Umbilical cord (tissue), 2 donors: ENCODE data around the gene SCAF1. TPM values are rescaled to one million over a fixed set of nuclear protein-coding genes. Genes with fewer than 3 reads are reported as not detected.

Experiments used
- DNase-seq: peaks from one replicate; pipeline ENCODE4 v3.0.0-alpha.2; 2015; ENCODE audit warnings: low spot score
- total RNA-seq: library from RNA; depleted of rRNA; stranded (reverse); fragments of >200 nt; gene quantifications from one replicate; pipeline ENCODE4 v1.2.3, GENCODE V29; 2014; ENCODE audit warnings: low replicate concordance; ENCODE audit not compliant: insufficient read depth

The SCAF1 gene, protein sequence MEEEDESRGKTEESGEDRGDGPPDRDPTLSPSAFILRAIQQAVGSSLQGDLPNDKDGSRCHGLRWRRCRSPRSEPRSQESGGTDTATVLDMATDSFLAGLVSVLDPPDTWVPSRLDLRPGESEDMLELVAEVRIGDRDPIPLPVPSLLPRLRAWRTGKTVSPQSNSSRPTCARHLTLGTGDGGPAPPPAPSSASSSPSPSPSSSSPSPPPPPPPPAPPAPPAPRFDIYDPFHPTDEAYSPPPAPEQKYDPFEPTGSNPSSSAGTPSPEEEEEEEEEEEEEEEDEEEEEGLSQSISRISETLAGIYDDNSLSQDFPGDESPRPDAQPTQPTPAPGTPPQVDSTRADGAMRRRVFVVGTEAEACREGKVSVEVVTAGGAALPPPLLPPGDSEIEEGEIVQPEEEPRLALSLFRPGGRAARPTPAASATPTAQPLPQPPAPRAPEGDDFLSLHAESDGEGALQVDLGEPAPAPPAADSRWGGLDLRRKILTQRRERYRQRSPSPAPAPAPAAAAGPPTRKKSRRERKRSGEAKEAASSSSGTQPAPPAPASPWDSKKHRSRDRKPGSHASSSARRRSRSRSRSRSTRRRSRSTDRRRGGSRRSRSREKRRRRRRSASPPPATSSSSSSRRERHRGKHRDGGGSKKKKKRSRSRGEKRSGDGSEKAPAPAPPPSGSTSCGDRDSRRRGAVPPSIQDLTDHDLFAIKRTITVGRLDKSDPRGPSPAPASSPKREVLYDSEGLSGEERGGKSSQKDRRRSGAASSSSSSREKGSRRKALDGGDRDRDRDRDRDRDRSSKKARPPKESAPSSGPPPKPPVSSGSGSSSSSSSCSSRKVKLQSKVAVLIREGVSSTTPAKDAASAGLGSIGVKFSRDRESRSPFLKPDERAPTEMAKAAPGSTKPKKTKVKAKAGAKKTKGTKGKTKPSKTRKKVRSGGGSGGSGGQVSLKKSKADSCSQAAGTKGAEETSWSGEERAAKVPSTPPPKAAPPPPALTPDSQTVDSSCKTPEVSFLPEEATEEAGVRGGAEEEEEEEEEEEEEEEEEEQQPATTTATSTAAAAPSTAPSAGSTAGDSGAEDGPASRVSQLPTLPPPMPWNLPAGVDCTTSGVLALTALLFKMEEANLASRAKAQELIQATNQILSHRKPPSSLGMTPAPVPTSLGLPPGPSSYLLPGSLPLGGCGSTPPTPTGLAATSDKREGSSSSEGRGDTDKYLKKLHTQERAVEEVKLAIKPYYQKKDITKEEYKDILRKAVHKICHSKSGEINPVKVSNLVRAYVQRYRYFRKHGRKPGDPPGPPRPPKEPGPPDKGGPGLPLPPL
- total RNA-seq, result 7.9 TPM

DNA sequence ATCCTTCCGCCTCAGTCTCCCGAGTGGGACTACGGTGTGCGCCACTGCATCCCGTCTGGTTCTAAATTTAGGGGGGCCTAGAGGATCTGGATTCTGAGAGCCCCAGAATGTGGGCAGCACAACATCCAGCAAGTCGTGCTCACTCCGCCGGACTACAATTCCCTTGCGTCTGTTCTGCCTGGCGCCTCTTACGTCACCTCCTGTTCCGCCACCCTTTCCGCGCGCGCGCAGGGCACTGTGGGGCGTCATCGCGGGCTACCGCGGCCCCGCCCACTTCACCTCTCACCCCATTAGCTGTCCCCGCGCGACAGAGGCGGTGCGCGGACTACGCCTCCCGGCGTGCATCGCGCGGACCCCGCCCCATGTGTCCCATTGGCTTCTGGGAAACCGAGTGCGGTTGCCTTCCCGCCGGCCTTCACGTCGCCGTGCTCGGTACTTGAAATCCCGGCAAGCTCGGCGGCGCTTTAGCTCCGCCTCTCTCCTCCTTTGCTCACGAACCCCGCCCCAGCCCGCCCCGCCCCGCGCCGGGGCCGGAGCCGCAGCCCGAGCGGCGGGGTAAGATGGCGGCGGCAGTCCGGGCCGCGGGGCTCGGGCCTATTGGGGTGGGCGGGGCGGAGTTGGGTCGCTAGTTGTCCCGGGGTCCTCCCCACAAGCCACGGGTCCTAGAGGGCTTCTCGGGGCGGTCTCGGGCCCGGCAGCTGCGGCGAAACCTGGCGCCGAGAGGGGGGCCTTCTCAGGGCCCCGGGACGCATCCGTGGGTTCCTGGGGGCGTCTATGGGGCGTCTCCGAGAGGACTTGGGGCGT is at the start of gene SCAF1:
TSS of gene SCAF1 (plus strand) at position 522 of the 804 bp plus-strand sequence. CDS start 2,818 bp downstream, outside the sequence.
- DNase-seq, result peak; percentile 99

DNA sequence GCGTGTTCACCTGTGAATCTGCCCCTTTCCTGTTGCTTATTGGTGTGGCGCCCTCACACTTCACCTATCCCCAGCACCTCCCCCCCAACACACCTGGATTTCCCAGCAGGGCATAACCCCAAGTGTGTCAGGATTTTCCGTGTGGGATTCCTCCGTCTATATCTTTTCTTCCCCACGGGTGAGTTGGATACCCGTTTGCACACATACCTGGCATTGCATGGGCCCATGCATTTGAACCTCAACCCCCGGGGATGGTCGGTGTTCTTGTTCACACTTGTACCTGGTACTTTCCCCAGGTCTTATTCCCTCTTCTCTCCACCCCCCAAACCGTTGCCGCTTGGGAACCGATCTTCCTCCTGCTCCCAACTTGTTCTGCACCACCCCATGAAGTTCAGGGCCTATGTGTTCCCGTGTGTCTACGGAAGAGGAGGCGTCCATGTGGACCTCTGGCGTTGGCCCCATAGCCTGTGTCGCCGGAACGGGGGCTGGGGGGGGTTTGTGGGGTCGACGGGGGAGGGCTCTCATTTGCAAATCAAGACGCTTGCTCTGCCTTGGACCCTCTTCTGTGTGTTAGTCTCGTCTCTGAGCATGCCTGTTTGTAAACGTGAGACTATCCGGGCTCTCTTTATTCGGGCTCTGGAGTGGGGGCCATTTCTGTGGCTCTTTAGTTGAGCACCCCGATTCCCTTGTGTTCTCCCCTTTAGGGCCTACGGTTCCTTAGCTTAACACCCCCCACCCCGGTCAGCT is 49.4 kb upstream of the SCAF1 start:
- DNase-seq, result peak; percentile 25

DNA sequence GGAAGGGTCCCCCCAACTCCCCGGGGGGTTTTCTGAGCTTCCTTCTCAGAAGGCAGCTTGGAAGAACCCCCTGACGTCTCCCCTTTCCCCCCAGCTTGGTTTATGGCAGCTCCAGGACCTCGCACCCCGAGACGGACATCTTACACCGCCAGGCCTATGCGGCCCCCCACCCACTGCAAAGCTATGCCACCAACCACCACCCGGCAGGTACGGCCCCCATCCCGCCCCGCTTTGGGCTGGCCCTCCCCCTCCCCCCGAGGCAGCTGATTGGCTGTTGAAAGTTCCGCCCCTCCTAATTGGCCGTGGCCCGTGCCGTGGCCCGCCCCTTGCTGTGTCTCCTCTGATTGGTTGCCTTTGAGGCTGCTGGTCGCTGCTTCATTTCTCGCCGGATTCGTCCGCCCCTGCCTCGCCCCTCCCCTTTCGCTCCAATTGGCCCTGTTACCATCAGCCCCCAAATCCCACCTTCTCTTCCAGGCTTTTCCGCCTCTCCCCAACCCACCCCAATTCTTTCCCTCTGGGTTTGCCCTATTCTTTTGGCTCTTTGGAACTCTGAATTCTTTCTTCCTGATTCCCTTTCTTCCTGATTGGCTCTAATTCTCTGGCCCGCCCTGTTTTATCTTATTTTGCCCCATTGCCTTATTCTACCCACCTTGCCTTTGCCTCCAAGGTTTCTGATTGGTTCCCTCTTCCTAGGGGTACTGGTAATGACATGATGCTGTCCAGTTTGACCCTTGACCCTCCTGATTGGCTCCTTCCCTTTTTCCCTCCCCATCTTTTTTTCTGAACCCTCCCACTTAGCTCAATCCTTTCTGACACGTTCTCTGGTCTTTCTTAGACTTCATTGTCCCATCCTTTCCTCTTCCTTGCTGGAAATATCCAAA is 48.5 kb upstream of the SCAF1 start:
- DNase-seq, result peak; percentile 94

DNA sequence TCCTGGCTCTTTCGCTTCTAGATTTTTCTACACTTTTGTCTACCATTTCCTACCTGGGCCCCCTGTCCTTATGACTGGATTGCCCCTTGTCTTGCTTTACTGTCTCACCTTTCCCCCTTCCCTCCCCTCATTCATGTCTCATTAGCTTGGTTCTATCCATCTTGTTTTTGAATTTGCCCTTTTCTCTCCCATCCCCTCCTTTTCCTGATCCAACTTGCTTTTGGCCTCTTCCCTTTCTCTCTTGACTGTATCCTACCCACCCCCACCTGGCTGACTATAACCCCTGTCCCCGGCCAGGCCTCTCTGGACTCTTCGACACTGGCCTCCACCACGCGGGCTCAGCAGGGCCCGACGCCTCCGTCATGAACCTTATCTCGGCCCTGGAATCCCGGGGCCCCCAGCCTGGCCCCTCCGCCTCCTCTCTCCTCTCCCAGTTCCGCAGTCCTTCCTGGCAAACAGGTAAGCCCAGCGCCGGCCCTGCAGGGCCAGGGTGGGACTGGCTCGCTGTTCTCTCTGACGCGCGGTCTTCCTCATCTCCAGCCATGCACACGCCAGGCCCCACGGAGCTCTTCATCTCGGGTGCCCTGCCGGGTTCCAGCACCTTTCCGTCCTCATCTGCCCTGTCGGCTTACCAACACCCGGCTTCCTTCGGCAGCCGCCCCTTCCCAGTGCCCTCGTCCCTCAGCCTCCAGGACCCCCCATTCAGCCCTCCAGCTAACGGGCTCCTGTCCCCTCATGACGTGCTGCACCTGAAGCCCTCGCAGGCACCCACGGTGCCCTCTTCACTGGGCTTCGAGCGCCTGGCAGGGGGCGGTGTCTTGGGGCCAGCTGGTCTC is 47.6 kb upstream of the SCAF1 start:
- DNase-seq, result no peak

DNA sequence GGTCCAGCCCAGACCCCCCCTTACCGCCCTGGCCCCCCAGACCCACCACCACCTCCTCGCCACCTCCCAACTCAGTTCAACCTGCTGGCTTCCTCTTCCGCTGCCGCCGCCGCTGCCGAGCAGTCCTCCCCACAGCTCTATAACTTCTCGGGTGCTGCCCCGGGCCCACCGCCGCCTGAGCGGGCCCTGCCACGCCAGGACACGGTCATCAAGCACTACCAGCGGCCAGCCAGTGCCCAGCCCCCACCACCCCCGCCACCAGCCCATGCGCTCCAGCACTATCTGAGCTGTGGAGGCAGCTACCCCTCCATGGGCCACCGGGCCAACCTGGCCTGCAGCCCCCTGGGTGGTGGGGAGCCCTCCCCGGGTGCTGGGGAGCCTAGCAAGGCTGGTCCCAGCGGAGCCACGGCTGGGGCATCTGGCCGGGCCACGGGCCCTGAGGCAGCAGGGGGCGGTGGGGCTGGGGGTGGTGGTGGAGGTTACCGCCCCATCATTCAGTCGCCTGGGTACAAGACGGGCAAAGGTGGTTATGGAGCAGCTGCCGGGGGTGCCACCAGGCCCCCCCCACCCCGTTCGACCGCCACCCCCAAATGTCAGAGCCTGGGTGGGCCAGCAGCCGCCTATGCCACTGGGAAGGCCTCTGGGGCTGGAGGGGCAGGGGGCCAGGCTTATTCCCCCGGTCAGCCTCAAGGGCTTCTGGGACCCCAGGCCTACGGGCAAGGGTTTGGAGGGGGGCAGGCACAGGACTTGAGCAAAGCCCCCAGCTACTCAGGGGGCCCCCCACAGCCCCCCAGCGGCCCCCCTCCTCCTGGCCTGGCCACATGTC is 46.8 kb upstream of the SCAF1 start:
- DNase-seq, result no peak

DNA sequence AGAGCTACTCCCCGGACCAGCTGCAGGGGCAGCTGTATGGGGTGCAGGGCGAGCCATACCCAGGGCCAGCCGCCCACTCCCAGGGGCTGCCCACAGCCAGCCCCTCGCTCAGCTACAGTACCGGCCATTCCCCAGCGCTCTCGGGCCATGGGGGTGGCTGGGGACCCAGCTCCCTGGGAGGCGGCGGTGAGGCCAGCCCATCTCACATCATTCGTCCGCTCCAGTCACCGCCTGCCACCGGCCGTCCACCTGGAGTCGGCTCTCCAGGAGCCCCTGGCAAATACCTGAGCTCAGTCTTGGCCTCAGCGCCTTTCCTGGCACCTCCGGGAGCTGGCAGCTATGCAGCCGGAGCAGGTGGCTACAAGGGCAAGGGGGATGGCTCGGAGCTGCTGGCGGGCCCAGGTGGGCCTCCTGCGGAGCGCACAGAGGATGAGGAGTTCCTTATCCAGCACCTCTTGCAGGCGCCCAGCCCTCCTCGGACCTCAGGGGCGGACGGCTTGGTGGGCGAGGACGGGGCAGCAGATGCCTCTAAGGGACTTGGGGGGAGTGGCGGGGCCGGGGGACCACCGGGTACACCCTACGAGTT is 46.1 kb upstream of the SCAF1 start:
- no peak for DNase-seq

DNA sequence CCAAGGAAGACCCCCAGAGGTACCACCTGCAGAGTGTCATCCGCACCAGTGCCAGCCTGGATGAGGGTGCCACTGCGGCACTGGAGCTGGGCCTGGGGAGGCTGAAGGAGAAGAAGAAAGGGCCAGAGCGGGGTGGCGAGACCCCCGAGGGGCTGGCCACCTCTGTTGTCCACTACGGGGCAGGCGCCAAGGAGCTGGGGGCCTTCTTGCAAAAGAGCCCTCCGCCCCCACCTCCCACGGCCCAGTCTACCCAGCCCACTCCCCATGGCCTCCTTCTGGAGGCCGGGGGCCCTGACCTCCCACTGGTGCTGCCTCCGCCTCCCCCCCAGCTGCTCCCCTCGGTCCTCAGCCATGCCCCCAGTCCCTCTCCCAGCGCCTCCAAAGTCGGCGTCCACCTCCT is 45.6 kb upstream of the SCAF1 start:
- no peak for DNase-seq

DNA sequence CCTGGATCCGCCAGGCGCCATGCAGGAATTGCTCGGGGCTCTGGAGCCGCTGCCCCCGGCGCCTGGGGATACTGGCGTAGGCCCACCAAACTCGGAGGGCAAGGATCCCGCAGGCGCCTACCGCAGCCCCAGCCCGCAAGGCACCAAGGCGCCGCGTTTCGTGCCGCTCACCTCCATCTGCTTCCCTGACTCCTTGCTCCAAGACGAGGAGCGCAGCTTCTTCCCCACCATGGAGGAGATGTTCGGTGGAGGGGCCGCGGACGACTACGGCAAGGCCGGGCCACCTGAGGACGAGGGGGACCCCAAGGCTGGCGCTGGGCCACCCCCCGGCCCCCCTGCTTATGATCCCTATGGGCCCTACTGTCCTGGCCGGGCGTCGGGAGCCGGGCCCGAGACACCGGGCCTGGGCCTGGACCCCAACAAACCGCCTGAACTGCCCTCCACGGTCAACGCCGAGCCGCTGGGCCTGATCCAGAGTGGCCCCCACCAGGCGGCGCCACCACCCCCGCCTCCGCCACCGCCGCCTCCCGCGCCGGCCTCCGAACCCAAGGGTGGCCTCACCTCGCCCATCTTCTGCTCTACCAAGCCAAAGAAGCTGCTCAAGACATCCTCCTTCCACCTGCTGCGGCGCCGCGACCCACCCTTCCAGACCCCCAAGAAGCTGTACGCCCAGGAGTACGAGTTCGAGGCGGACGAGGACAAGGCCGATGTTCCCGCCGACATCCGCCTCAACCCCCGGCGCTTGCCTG is 44.9 kb upstream of the SCAF1 start:
- no peak for DNase-seq

DNA sequence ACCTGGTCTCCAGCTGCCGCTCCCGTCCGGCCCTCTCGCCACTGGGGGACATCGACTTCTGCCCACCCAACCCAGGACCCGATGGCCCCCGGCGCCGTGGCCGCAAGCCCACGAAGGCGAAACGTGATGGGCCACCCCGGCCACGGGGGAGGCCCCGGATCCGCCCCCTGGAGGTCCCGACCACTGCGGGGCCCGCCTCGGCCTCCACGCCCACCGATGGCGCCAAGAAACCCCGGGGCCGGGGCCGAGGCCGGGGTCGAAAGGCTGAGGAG is 44.4 kb upstream of the SCAF1 start:
- no peak for DNase-seq

DNA sequence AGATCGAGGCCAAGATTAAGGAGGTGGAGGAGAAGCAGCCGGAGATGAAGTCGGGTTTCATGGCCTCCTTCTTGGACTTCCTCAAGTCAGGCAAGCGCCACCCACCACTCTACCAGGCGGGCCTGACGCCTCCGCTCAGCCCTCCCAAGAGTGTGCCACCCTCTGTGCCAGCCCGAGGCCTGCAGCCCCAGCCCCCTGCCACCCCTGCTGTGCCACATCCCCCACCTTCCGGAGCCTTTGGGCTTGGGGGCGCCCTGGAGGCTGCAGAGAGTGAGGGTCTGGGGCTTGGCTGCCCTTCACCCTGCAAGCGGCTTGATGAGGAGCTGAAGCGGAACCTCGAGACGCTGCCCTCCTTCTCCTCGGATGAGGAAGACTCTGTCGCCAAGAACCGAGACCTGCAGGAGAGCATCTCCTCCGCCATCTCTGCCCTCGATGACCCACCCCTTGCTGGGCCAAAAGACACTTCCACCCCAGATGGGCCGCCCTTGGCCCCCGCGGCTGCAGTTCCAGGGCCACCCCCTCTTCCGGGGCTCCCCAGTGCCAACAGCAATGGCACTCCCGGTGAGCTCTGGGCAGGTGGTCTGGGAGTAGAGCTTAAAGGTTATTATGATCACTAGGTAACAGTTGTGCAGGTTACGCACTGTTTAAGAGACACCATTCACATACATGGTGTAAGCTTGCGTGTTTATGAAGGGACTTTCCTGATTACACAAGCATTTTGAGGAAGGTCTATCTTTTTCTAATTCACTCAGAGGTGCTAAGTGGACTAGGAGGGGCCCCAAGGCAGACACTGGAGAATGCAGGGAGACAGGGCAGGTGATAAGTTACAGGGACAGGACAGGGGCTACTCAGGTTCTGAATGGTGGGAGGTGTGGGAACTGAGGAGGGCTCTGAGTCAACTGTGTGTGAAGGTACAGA is 42.4 kb upstream of the SCAF1 start:
- no peak for DNase-seq

DNA sequence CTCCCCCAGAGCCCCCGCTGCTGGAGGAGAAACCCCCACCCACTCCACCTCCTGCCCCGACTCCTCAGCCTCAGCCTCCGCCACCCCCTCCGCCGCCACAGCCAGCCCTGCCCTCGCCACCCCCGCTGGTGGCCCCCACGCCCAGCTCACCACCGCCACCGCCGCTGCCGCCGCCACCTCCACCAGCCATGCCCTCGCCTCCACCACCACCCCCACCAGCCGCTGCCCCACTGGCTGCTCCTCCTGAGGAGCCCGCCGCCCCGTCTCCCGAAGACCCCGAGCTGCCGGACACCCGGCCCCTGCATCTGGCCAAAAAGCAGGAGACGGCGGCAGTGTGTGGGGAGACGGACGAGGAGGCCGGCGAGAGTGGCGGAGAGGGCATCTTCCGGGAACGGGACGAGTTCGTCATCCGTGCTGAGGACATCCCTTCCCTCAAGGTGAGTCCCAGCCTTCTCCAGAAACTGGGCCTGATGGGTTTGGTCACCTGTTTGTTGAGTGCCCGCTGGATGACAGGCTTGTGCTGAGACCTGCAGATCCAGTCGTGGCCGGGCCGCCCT is 40.4 kb upstream of the SCAF1 start:
- no peak for DNase-seq

DNA sequence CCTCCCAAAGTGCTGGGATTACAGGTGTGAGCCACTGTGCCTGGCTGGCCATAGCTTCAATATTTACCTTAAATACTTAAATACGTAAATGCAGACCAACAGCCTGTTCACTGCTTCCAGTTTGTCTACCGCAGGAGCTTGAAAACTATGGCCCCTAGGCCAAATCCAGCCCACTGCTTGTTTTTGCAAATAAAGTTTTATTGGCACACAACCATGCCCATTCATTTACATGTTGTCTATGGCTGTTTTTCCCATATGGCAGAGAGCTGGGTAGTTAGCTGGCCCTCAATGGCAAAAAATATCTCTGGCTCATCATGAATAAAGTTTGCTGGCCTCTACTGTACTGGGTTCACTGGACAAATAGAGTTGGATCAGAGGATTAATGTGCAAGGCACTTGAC is 39.2 kb upstream of the SCAF1 start:
- no peak for DNase-seq

DNA sequence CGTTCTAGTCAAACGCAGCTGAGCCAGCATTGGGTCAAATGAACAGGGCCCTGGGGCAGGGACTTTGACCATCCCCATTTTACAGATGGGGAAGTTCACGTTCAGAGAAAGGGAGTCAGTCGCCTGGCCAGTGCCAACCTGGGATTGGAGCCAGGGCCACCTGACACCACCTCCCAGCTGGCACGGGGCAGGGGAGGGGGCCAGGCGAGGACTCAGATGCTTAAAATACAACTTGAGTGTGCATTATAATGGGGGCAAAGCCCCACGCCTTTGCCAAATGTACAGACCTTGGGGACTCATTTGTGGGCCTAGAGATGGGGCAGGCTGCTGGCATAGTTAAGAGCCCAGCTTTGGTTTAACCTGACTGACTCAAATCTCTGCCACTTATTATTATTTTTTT is 36.4 kb upstream of the SCAF1 start:
- no peak for DNase-seq

DNA sequence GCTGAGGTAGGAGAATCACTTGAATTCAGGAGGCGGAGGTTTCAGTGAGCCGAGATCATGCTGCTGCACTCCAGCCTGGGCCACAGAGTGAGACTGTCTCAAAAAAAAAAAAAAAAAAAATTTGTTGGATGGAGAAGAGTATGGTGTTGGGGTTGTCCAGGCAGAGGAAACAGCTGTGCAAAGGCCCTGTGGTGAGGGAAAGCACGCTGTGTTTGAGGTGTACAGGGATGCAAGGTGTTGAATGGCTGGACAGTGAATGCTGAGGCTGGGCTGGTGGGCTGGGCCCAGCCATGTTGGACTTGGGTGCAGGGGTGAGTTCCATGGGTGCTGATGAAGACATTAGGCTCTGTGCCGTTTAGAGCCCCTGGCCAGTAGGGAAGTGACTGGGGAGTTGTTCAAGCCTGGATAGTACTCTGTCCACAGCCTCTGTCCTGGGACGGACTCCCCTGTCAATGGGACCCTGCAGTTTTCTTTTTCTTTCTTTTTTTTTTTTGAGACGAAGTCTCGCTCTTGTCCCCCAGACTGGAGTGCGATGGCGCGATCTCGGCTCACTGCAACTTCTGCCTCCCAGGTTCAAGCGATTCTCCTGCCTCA is 32.4 kb upstream of the SCAF1 start:
- no peak for DNase-seq

DNA sequence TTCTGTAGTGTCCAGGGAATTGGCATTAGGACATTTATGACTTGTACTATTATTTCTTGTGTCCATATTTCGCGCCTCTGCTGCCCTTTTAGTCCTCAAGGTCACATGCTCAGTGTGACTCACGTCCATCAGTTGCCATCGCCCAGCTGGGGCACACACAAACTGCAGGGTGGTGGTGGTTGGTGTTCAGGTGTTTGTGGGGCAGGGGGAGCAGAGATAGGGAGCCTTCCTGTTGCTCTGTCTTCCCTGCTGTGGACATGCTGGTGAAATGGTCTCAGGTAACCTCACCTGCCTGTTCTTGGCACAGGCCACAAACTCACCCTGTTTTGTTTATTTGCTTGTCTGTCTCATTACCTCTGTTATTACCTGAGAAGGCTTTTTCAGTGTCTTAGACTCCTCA is 28.6 kb upstream of the SCAF1 start:
- no peak for DNase-seq
